ENCODE data around the gene IL20. TPM values are rescaled to one million over a fixed set of nuclear protein-coding genes. Genes with fewer than 3 reads are reported as not detected.

The IL20 gene
- total RNA-seq, 2 experiments from 2014 or later: not detected

DNA sequence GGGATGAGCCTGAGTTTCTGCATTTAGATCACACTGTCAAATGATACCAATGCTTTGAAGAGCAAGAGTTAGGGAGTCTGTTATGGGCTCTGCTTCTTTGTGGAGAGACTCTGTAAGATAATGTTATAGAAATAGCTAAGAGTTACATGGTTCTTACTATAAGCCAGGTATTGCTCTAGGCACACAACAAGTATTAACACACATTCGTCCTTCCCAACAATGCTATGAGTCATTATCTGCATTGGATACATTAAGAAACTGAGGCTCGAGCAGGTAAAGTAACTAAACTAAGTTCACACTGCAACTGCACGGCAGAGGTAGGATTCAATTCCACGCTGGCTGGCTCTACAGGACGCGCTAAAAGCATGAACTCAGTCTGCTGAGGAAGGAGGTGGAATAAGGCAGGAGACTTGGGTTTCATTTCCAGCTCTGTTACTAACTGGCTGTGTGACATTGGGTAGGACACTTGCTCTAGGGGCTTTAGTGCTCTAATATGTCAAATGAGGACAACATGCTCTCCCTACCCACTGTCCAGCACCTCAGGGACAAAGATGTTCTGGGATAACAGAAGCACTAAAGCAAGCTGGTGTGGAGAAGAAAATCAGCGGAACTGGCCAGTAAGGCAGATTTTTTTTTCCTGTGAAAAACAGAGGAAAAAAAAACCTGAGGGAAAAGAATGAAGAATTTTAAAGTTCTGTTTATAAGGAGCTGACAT lies 23.7 kb upstream of the IL20 start:
- no peak overlapping the region for H2AFZ ChIP-seq (ENCODE audit: low read length)
- ChIA-PET POLR2A (interaction anchor here (0.6 to 0.7 kb wide), 2 partner anchors 18 to 25 kb away, joined by 3 to 4 read pairs; no protein-coding TSS in a partner anchor), CTCF (ENCODE audit: unreplicated experiment) (no interaction called here)
- BruUV-seq (replicated peaks): no TSS peak
- H4K20me1 ChIP-seq (ENCODE audit: insufficient read depth, low read length): no peaks in the 10 kb centered on the region
- H3K4me3 ChIP-seq (ENCODE audit: low read depth, low read length, poor library complexity, severe bottlenecking): no peak overlapping the region
- no peak for DNase-seq (ENCODE audit: low spot score)
- H3K9me3 ChIP-seq (ENCODE audit: low read length): no peaks in the 10 kb centered on the region
- H3K79me2 ChIP-seq (ENCODE audit: insufficient read depth, low read depth, low read length): no peaks in the 10 kb centered on the region
- H3K27ac ChIP-seq (ENCODE audit: low read depth, low read length, poor library complexity, severe bottlenecking): no peak overlapping the region
- TF ChIP-seq, protein P1, sequence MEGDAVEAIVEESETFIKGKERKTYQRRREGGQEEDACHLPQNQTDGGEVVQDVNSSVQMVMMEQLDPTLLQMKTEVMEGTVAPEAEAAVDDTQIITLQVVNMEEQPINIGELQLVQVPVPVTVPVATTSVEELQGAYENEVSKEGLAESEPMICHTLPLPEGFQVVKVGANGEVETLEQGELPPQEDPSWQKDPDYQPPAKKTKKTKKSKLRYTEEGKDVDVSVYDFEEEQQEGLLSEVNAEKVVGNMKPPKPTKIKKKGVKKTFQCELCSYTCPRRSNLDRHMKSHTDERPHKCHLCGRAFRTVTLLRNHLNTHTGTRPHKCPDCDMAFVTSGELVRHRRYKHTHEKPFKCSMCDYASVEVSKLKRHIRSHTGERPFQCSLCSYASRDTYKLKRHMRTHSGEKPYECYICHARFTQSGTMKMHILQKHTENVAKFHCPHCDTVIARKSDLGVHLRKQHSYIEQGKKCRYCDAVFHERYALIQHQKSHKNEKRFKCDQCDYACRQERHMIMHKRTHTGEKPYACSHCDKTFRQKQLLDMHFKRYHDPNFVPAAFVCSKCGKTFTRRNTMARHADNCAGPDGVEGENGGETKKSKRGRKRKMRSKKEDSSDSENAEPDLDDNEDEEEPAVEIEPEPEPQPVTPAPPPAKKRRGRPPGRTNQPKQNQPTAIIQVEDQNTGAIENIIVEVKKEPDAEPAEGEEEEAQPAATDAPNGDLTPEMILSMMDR (conservative IDR thresholded peaks at IDR 0.05; ENCODE audit: low read length): no peak
- TF ChIP-seq EZH2phosphoT487 (IDR thresholded peaks at IDR 0.05; ENCODE audit: borderline replicate concordance, low read depth, low read length): no peak
- H3K4me1 ChIP-seq (ENCODE audit: insufficient read depth, low read length, poor library complexity, severe bottlenecking): no peaks in the 10 kb centered on the region
- H3K36me3 ChIP-seq (ENCODE audit: insufficient read depth, low read length): no peaks in the 10 kb centered on the region
- H3K9me2 ChIP-seq (ENCODE audit: insufficient read depth, low read length): no peaks in the 10 kb centered on the region
- no peak overlapping the region for H3K4me2 ChIP-seq (ENCODE audit: low read length)
- intact Hi-C loops (cut with micrococcal nuclease; ENCODE audit: unreplicated experiment): no loop called here

DNA sequence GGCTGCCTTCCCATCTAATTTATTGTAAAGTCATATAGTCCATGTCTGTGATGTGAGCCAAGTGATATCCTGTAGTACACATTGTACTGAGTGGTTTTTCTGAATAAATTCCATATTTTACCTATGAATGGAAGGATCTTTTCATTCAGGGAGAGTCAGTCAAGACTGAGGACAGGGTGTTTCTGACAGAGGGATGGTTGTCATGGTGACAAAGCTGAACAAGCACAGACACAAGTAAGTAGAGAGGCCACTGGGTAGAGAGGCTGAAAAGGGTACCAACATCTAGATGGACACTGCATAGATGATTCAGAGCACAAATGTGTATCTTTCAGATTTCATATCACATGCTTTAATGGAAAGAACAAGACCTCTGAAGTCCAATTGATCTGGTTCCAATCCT lies 22.6 kb upstream of the IL20 start:
- TF ChIP-seq, protein P1 (conservative IDR thresholded peaks at IDR 0.05; ENCODE audit: low read length): no peak
- TF ChIP-seq EZH2phosphoT487 (IDR thresholded peaks at IDR 0.05; ENCODE audit: borderline replicate concordance, low read depth, low read length): no peak
- POLR2A ChIA-PET: no interaction called here
- Histone ChIP-seq H3K4me3 (ENCODE audit: low read depth, low read length, poor library complexity, severe bottlenecking) (no peak overlapping the region), H2AFZ (ENCODE audit: low read length) (no peak overlapping the region), H4K20me1 (ENCODE audit: insufficient read depth, low read length) (no peaks in the 10 kb centered on the region), H3K27ac (ENCODE audit: low read depth, low read length, poor library complexity, severe bottlenecking) (no peak overlapping the region), H3K4me1 (ENCODE audit: insufficient read depth, low read length, poor library complexity, severe bottlenecking) (no peaks in the 10 kb centered on the region), H3K9me3 (ENCODE audit: low read length) (no peaks in the 10 kb centered on the region), H3K4me2 (ENCODE audit: low read length) (no peak overlapping the region), H3K79me2 (ENCODE audit: insufficient read depth, low read depth, low read length) (no peaks in the 10 kb centered on the region), H3K36me3 (ENCODE audit: insufficient read depth, low read length) (no peaks in the 10 kb centered on the region), H3K9me2 (ENCODE audit: insufficient read depth, low read length) (no peaks in the 10 kb centered on the region)
- no TSS peak for BruUV-seq (replicated peaks)
- no peak for DNase-seq (ENCODE audit: low spot score)
- CTCF ChIA-PET (ENCODE audit: unreplicated experiment): no interaction called here
- intact Hi-C loops (cut with micrococcal nuclease; ENCODE audit: unreplicated experiment): no loop called here

DNA sequence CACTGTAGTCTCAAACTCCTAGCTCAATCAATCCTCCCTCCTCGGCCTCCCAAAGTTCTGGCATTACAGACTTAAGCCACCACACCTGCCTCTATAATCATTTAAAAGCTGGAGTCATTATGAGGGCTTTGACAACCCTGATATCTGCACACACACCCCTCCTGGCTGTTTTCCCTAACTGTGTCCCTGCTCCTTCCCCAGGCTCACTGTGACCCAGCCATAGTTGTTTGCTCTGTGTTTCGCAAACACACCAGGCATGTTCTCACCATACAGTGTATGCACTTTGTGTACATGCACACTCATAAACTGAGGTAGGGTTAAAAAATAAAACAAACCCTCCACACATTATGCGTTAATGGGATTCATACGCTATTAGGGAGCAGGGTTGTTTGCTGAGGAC lies 21.8 kb upstream of the IL20 start:
- CTCF ChIA-PET (ENCODE audit: unreplicated experiment): no interaction called here
- BruUV-seq (replicated peaks): no TSS peak
- intact Hi-C loops (cut with micrococcal nuclease; ENCODE audit: unreplicated experiment): no loop called here

More for the DNA sequence above, 21.8 kb upstream of the IL20 start:
- Histone ChIP-seq H3K4me1 (ENCODE audit: insufficient read depth, low read length, poor library complexity, severe bottlenecking) (no peaks in the 10 kb centered on the region), H3K27ac (ENCODE audit: low read depth, low read length, poor library complexity, severe bottlenecking) (no peak overlapping the region), H3K9me2 (ENCODE audit: insufficient read depth, low read length) (no peaks in the 10 kb centered on the region), H3K4me3 (ENCODE audit: low read depth, low read length, poor library complexity, severe bottlenecking) (no peak overlapping the region), H3K4me2 (ENCODE audit: low read length) (no peak overlapping the region), H3K9me3 (ENCODE audit: low read length) (no peaks in the 10 kb centered on the region), H3K79me2 (ENCODE audit: insufficient read depth, low read depth, low read length) (no peaks in the 10 kb centered on the region), H3K36me3 (ENCODE audit: insufficient read depth, low read length) (no peaks in the 10 kb centered on the region), H2AFZ (ENCODE audit: low read length) (no peak overlapping the region), H4K20me1 (ENCODE audit: insufficient read depth, low read length) (no peaks in the 10 kb centered on the region)
- POLR2A ChIA-PET: no interaction called here
- no peak for TF ChIP-seq EZH2phosphoT487 (IDR thresholded peaks at IDR 0.05; ENCODE audit: borderline replicate concordance, low read depth, low read length)
- TF ChIP-seq, protein P1 (conservative IDR thresholded peaks at IDR 0.05; ENCODE audit: low read length): no peak
- DNase-seq (ENCODE audit: low spot score): no peak

Data from OCI-LY7 (cell line).